IMR-90 (cell line): ENCODE data around the gene APBB3. TPM values are rescaled to one million over a fixed set of nuclear protein-coding genes. Genes with fewer than 3 reads are reported as not detected.

Experiments used
- ATAC-seq: fragments of 200-7000 bp; cut with Tn5 transposase; 2 replicates; pipeline ENCODE4 v1.9.1; 2020; ENCODE audit warnings: low read depth, mild to moderate bottlenecking, moderate library complexity
- BruUV-seq: library from RNA; stranded (reverse); fragments of 400-500 nt; replicated peaks from 2 replicates; lab custom pipeline; 2021; lab: Mats Ljungman, UMichigan
- CTCF ChIA-PET: fragments of 300-600 bp; formaldehyde crosslinking; extraction: SDS; loops from one replicate; lab custom pipeline; 2021; ENCODE audit warnings: antibody characterized with exemption; lab: Yijun Ruan, JAX
- POLR2A ChIA-PET: fragments of 300-600 bp; sonication (Branson Sonifier 250); formaldehyde crosslinking; loops from one replicate; lab custom pipeline; 2022; ENCODE audit warnings: antibody characterized with exemption; ENCODE audit not compliant: unreplicated experiment; lab: Charles Lee
- DNase-seq: peaks from one replicate; pipeline ENCODE4 v3.0.0; 2013
- H2AFZ ChIP-seq: replicated peaks from 2 replicates; pipeline ENCODE3; 2013; ENCODE audit warnings: low read length, mild to moderate bottlenecking; ENCODE audit not compliant: poor library complexity
- H2AK5ac ChIP-seq: 2 replicates; pipeline ENCODE4 v1.6.1; 2013; ENCODE audit warnings: low read depth, low read length, inconsistent platforms
- H2AK9ac ChIP-seq: replicated peaks from 2 replicates; pipeline ENCODE3; 2013; ENCODE audit warnings: mild to moderate bottlenecking, low read depth, low read length, moderate library complexity; ENCODE audit not compliant: poor library complexity
- H2BK120ac ChIP-seq: 2 replicates; pipeline ENCODE4 v1.6.1; 2013; ENCODE audit warnings: low read depth, low read length, inconsistent platforms
- H2BK15ac ChIP-seq: 3 replicates; pipeline ENCODE4 v1.6.1; 2013; ENCODE audit warnings: low read depth, low read length, inconsistent platforms
- H2BK20ac ChIP-seq: 2 replicates; pipeline ENCODE4 v1.6.1; 2013; ENCODE audit warnings: low read depth, mild to moderate bottlenecking, inconsistent platforms, low read length, moderate library complexity
- H2BK5ac ChIP-seq: 2 replicates; pipeline ENCODE4 v1.6.1; 2013; ENCODE audit warnings: mild to moderate bottlenecking, low read depth, low read length, inconsistent platforms; ENCODE audit not compliant: poor library complexity, severe bottlenecking
- H3K14ac ChIP-seq: replicated peaks from 2 replicates; pipeline ENCODE4 v1.6.1; 2013; ENCODE audit warnings: low read depth, low read length, inconsistent platforms
- H3K18ac ChIP-seq: 2 replicates; pipeline ENCODE4 v1.6.1; 2013; ENCODE audit warnings: low read depth, low read length, control low read depth
- H3K23ac ChIP-seq: 2 replicates; pipeline ENCODE4 v1.6.1; 2013; ENCODE audit warnings: low read depth, low read length, inconsistent platforms
- H3K27ac ChIP-seq: 2 replicates; pipeline ENCODE4 v1.5.1; 2013; ENCODE audit warnings: mild to moderate bottlenecking, control low read depth, low read length; ENCODE audit not compliant: insufficient read depth
- H3K27me3 ChIP-seq: 2 replicates; pipeline ENCODE4 v1.6.1; 2013; ENCODE audit warnings: low read length; ENCODE audit not compliant: control insufficient read depth, insufficient read depth
- H3K36me3 ChIP-seq: 2 replicates; pipeline ENCODE4 v1.6.1; 2013; ENCODE audit warnings: low read length, mixed read lengths; ENCODE audit not compliant: control insufficient read depth, insufficient read depth
- H3K4ac ChIP-seq: 2 replicates; pipeline ENCODE4 v1.6.1; 2013; ENCODE audit warnings: low read depth, low read length, inconsistent platforms
- H3K4me1 ChIP-seq: 2 replicates; pipeline ENCODE4 v1.6.1; 2013; ENCODE audit warnings: low read length, mixed read lengths; ENCODE audit not compliant: control insufficient read depth, insufficient read depth
- H3K4me2 ChIP-seq: 2 replicates; pipeline ENCODE4 v1.6.1; 2013; ENCODE audit warnings: low read depth, mild to moderate bottlenecking, control low read depth, low read length, moderate library complexity
- H3K4me3 ChIP-seq: 2 replicates; pipeline ENCODE4 v1.5.1; 2013; ENCODE audit warnings: low read depth, mild to moderate bottlenecking, control low read depth, low read length, moderate library complexity; ENCODE audit not compliant: insufficient read depth
- H3K56ac ChIP-seq: 2 replicates; pipeline ENCODE4 v1.6.1; 2013; ENCODE audit warnings: low read length, inconsistent platforms; ENCODE audit not compliant: insufficient read depth; ENCODE audit errors: extremely low read depth
- H3K79me1 ChIP-seq, 2 experiments: 2 replicates each; pipeline ENCODE4 v1.6.1; 2013; ENCODE audit warnings: low read length in 2 of 2, inconsistent platforms in 1 of 2, low read depth in 1 of 2
- H3K9ac ChIP-seq: 2 replicates; pipeline ENCODE4 v1.6.1; 2013; ENCODE audit warnings: low read depth, low read length, control low read depth
- H3K9me1 ChIP-seq: 2 replicates; pipeline ENCODE4 v1.6.1; 2013; ENCODE audit warnings: low read length, inconsistent platforms; ENCODE audit not compliant: insufficient read depth
- H3K9me3 ChIP-seq: 2 replicates; pipeline ENCODE4 v1.6.1; 2013; ENCODE audit warnings: low read length; ENCODE audit not compliant: control insufficient read depth, insufficient read depth
- H4K20me1 ChIP-seq: 2 replicates; pipeline ENCODE4 v1.6.1; 2013; ENCODE audit warnings: low read length, inconsistent platforms; ENCODE audit not compliant: insufficient read depth
- H4K5ac ChIP-seq: 2 replicates; pipeline ENCODE4 v1.6.1; 2013; ENCODE audit warnings: mild to moderate bottlenecking, low read depth, low read length, control low read depth
- H4K8ac ChIP-seq, 2 experiments: 2 replicates each; pipeline ENCODE4 v1.6.1; 2013; ENCODE audit warnings: low read depth in 2 of 2, low read length in 2 of 2, control low read depth in 1 of 2, inconsistent platforms in 1 of 2
- H4K91ac ChIP-seq: 2 replicates; pipeline ENCODE4 v1.6.1; 2013; ENCODE audit warnings: low read depth, low read length, inconsistent platforms; ENCODE audit not compliant: insufficient read depth
- BHLHE40 ChIP-seq: fragments of 150-350 bp; IDR thresholded peaks from 2 replicates; pipeline ENCODE4 v1.6.1; 2016; ENCODE audit warnings: mild to moderate bottlenecking, low read depth, low read length
- CEBPB ChIP-seq: IDR thresholded peaks from 2 replicates; pipeline ENCODE4 v1.6.1; 2012; ENCODE audit warnings: low read depth, low read length, improper control_type of control experiment
- CHD1 ChIP-seq: IDR thresholded peaks from 2 replicates; pipeline ENCODE4 v1.6.1; 2012; ENCODE audit warnings: low read depth, low read length, improper control_type of control experiment
- CTCF ChIP-seq: conservative IDR thresholded peaks from 2 replicates; pipeline ENCODE4 v1.5.1; 2012; ENCODE audit warnings: mild to moderate bottlenecking, low read depth, low read length, improper control_type of control experiment
- ELK1 ChIP-seq: fragments of 150-350 bp; IDR thresholded peaks from 2 replicates; pipeline ENCODE4 v1.6.1; 2016; ENCODE audit warnings: low read depth, mild to moderate bottlenecking, low read length, moderate library complexity, borderline replicate concordance
- FOS ChIP-seq: fragments of 150-350 bp; IDR thresholded peaks from 2 replicates; pipeline ENCODE4 v1.6.1; 2016; ENCODE audit warnings: low read depth, low read length
- MXI1 ChIP-seq: IDR thresholded peaks from 2 replicates; pipeline ENCODE4 v1.6.1; 2012; ENCODE audit warnings: low read depth, mild to moderate bottlenecking, low read length, moderate library complexity, borderline replicate concordance
- NFE2L2 ChIP-seq: fragments of 150-350 bp; IDR thresholded peaks from 2 replicates; pipeline ENCODE4 v1.6.1; 2016; ENCODE audit warnings: low read depth, mild to moderate bottlenecking, low read length
- POLR2A ChIP-seq: IDR thresholded peaks from 2 replicates; pipeline ENCODE4 v1.6.1; 2012; ENCODE audit warnings: mild to moderate bottlenecking, low read depth, low read length
- RAD21 ChIP-seq: IDR thresholded peaks from 2 replicates; pipeline ENCODE4 v1.6.1; 2012; ENCODE audit warnings: low read length, improper control_type of control experiment
- RCOR1 ChIP-seq: IDR thresholded peaks from 2 replicates; pipeline ENCODE4 v1.6.1; 2012; ENCODE audit warnings: mild to moderate bottlenecking, low read length, improper control_type of control experiment; ENCODE audit not compliant: insufficient replicate concordance
- USF2 ChIP-seq: fragments of 150-350 bp; IDR thresholded peaks from 2 replicates; pipeline ENCODE4 v1.6.1; 2017; ENCODE audit warnings: mild to moderate bottlenecking, antibody characterized with exemption, low read length, low read depth
- WGBS, 2 experiments: methylation state at CpG; one replicate each; pipeline versions ENCODE4 v1.1.5 to v1.1.7; 2013; ENCODE audit warnings: missing lambda C conversion rate in 2 of 2; ENCODE audit not compliant: insufficient read length in 1 of 2; ENCODE audit errors: extremely low coverage in 2 of 2; 5-methylcytosine and 5-hydroxymethylcytosine counted together
- dilution Hi-C: fragments of 300-500 bp; cut with HindIII; formaldehyde crosslinking; loops from one replicate; pipeline ENCODE4 v1.14.3; 2018; ENCODE audit warnings: low sequenced_read_pairs; ENCODE audit not compliant: unreplicated experiment
- in situ Hi-C: fragments of 300-500 bp; cut with MboI; formaldehyde crosslinking; loops from 3 replicates; pipeline ENCODE4 v1.14.3; 2019; ENCODE audit warnings: low sequenced_read_pairs, inconsistent platforms, mixed read lengths
- intact Hi-C: fragments of 100-400 bp; cut with micrococcal nuclease; formaldehyde crosslinking; loops from 2 replicates; pipeline ENCODE4 v1.10.0; 2022
- polyA plus RNA-seq, 3 experiments: library from polyadenylated mRNA; depleted of rRNA; stranded (reverse); fragments of >200 nt; gene quantifications; 2 replicates each; pipeline ENCODE4 v1.2.3, GENCODE V29; 2012; ENCODE audit warnings: low replicate concordance in 1 of 3
- total RNA-seq: library from RNA; depleted of rRNA; stranded (reverse); fragments of >200 nt; gene quantifications from 2 replicates; pipeline ENCODE4 v1.2.3, GENCODE V29; 2012

APBB3 gene
- total and polyA plus RNA-seq, 2 of the 4 experiments (the other 2 are of a cell fraction), result 6.6 to 23.8 TPM

- Histone ChIP-seq H2AFZ (no peak overlapping the region), H3K4me3 (no peak overlapping the region), H3K4me1 (no peaks in the 10 kb centered on the region), H3K4me2 (no peak overlapping the region), H2AK5ac (no peak overlapping the region), H2BK5ac (no peak overlapping the region), H2AK9ac (no peak overlapping the region), H2BK20ac (no peak overlapping the region), H4K91ac (no peak overlapping the region), H3K4ac (no peak overlapping the region), H4K8ac (no peak overlapping the region), H2BK15ac (no peak overlapping the region), H3K9me3 (no peaks in the 10 kb centered on the region), H3K36me3 (peaks cover 18% of the 10 kb centered on the region), H3K79me1 (peaks cover 0 to 8% of the 10 kb centered on the region in 2 experiments; a peak in 2 of 4 replicates), H3K27ac (no peak overlapping the region), H3K9ac (no peak overlapping the region), H3K23ac (no peak overlapping the region), H4K20me1 (no peaks in the 10 kb centered on the region), H3K14ac (no peak overlapping the region), H3K27me3 (no peaks in the 10 kb centered on the region), H2BK120ac (no peak overlapping the region), H3K9me1 (no peaks in the 10 kb centered on the region), H3K56ac (no peak overlapping the region), H3K18ac (no peak overlapping the region), H4K5ac (no peak overlapping the region)
- in situ Hi-C loops (no loop called here), intact Hi-C loops (no loop called here), dilution Hi-C loops (no loop called here)
- ChIA-PET CTCF (interaction anchor here (0.6 to 0.7 kb wide), 3 partner anchors 23 to 138 kb away, joined by 3 read pairs; no protein-coding TSS in a partner anchor), POLR2A (no interaction called here)
- DNase-seq (no peak), ATAC-seq (peak; percentile 72)
- WGBS, 2 experiments, result no CpG with 5 or more reads among the region's 1 CpG
- TF ChIP-seq RAD21 (no peak), NFE2L2 (no peak), CTCF (no peak), POLR2A (no peak), ELK1 (no peak), MXI1 (no peak), CHD1 (no peak), BHLHE40 (no peak), RCOR1 (no peak), CEBPB (no peak), FOS (no peak), USF2 (no peak)
- no TSS peak for BruUV-seq
Observed at GRCh38 chr5:140540227-140540626, 24.2 kb downstream of the APBB3 start.
